ENCODE results near the gene FAM13B.

The FAM13B gene

DNA sequence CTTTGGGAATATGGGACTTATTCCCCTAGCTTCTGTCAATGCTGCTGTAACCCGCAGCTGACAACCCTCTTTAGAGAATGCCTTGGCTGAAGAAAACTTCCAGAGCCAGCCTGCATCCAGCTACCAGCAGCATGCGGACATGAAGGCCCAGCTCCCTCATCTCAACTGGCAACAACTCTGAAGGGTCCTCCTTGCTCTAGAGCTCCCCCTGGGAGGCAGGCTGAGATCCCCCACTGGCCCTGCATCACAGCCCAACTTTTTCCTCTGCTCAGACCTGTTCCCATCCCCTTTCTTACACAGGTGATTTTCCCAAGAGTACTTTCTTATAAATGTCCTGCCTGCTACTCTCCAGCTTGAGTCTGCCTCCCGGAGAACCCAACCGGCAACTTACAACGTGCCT lies 32.2 kb upstream of the FAM13B start:
- H3K79me2 ChIP-seq (ENCODE audit: insufficient read depth, low read length), result no peaks in the 10 kb centered on the region
- no peak overlapping the region for H3K4me3 ChIP-seq (ENCODE audit: insufficient read depth, low read length, poor library complexity, severe bottlenecking)
- TF ChIP-seq, protein P1, sequence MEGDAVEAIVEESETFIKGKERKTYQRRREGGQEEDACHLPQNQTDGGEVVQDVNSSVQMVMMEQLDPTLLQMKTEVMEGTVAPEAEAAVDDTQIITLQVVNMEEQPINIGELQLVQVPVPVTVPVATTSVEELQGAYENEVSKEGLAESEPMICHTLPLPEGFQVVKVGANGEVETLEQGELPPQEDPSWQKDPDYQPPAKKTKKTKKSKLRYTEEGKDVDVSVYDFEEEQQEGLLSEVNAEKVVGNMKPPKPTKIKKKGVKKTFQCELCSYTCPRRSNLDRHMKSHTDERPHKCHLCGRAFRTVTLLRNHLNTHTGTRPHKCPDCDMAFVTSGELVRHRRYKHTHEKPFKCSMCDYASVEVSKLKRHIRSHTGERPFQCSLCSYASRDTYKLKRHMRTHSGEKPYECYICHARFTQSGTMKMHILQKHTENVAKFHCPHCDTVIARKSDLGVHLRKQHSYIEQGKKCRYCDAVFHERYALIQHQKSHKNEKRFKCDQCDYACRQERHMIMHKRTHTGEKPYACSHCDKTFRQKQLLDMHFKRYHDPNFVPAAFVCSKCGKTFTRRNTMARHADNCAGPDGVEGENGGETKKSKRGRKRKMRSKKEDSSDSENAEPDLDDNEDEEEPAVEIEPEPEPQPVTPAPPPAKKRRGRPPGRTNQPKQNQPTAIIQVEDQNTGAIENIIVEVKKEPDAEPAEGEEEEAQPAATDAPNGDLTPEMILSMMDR (IDR thresholded peaks at IDR 0.05; ENCODE audit: insufficient read depth, low read length, poor library complexity, severe bottlenecking), result peak; percentile 42
- no peak for TF ChIP-seq EZH2phosphoT487 (conservative IDR thresholded peaks at IDR 0.05; ENCODE audit: low read length)
- H3F3A ChIP-seq (ENCODE audit: insufficient read depth), result no peaks in the 10 kb centered on the region
- H3K4me2 ChIP-seq (ENCODE audit: low read depth, low read length, poor library complexity, severe bottlenecking), result no peak overlapping the region
- no peaks in the 10 kb centered on the region for H3K9me2 ChIP-seq (replicated peaks; ENCODE audit: insufficient read depth, low read length)
- H3K36me3 ChIP-seq (ENCODE audit: low read length), result no peaks in the 10 kb centered on the region
- H3K9ac ChIP-seq (ENCODE audit: low read length), result no peak overlapping the region
- no peaks in the 10 kb centered on the region for H3K9me3 ChIP-seq (ENCODE audit: insufficient read depth, low read length)
- no peaks in the 10 kb centered on the region for H3K27me3 ChIP-seq (ENCODE audit: low read length)
- H4K20me1 ChIP-seq (ENCODE audit: low read depth, low read length), result no peaks in the 10 kb centered on the region
- H2AFZ ChIP-seq (ENCODE audit: low read depth, low read length, severe bottlenecking), result no peak overlapping the region
- H3K27ac ChIP-seq (ENCODE audit: low read depth, low read length), result no peak overlapping the region

DNA sequence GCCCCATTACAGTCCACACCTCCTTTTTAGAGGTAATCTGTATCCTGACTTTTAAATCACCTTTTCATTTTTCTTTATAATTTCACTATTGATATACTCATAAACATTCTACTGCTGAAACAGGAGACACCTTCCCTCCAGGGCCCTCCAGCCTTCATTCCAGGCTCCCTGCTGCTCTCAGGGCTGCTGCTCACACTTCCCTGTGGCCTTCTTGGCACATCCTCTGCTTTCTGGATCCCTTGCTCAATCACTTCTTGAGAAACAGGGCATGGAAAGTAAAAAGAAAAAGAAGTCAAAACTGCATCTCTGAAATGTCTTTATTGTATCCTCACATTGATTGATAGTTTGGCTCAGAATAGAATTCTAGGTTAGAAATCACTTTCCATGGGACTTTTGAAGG lies 31.6 kb upstream of the FAM13B start:
- no peak overlapping the region for H3K27ac ChIP-seq (ENCODE audit: low read depth, low read length)
- H3K36me3 ChIP-seq (ENCODE audit: low read length), result no peaks in the 10 kb centered on the region
- no peaks in the 10 kb centered on the region for H3K9me2 ChIP-seq (replicated peaks; ENCODE audit: insufficient read depth, low read length)
- H3K4me2 ChIP-seq (ENCODE audit: low read depth, low read length, poor library complexity, severe bottlenecking), result no peak overlapping the region
- H3K9ac ChIP-seq (ENCODE audit: low read length), result no peak overlapping the region
- no peaks in the 10 kb centered on the region for H3K27me3 ChIP-seq (ENCODE audit: low read length)
- no peaks in the 10 kb centered on the region for H3F3A ChIP-seq (ENCODE audit: insufficient read depth)
- no peak overlapping the region for H2AFZ ChIP-seq (ENCODE audit: low read depth, low read length, severe bottlenecking)
- no peaks in the 10 kb centered on the region for H3K79me2 ChIP-seq (ENCODE audit: insufficient read depth, low read length)
- TF ChIP-seq EZH2phosphoT487 (conservative IDR thresholded peaks at IDR 0.05; ENCODE audit: low read length), result no peak
- TF ChIP-seq, protein P1 (IDR thresholded peaks at IDR 0.05; ENCODE audit: insufficient read depth, low read length, poor library complexity, severe bottlenecking), result no peak
- no peaks in the 10 kb centered on the region for H4K20me1 ChIP-seq (ENCODE audit: low read depth, low read length)
- no peaks in the 10 kb centered on the region for H3K9me3 ChIP-seq (ENCODE audit: insufficient read depth, low read length)
- H3K4me3 ChIP-seq (ENCODE audit: insufficient read depth, low read length, poor library complexity, severe bottlenecking), result no peak overlapping the region

GRCh38 chr5:138054847-138055558 lies 22.1 kb upstream of the FAM13B start:
- no peak overlapping the region for H2AFZ ChIP-seq (ENCODE audit: low read depth, low read length, severe bottlenecking)
- no peak overlapping the region for H3K4me3 ChIP-seq (ENCODE audit: insufficient read depth, low read length, poor library complexity, severe bottlenecking)
- no peaks in the 10 kb centered on the region for H4K20me1 ChIP-seq (ENCODE audit: low read depth, low read length)
- TF ChIP-seq, protein P1 (IDR thresholded peaks at IDR 0.05; ENCODE audit: insufficient read depth, low read length, poor library complexity, severe bottlenecking), result no peak
- no peak for TF ChIP-seq EZH2phosphoT487 (conservative IDR thresholded peaks at IDR 0.05; ENCODE audit: low read length)
- H3K9ac ChIP-seq (ENCODE audit: low read length), result no peak overlapping the region
- H3K36me3 ChIP-seq (ENCODE audit: low read length), result no peaks in the 10 kb centered on the region
- no peaks in the 10 kb centered on the region for H3K9me2 ChIP-seq (replicated peaks; ENCODE audit: insufficient read depth, low read length)
- no peaks in the 10 kb centered on the region for H3K79me2 ChIP-seq (ENCODE audit: insufficient read depth, low read length)
- H3K27ac ChIP-seq (ENCODE audit: low read depth, low read length), result no peak overlapping the region
- H3K27me3 ChIP-seq (ENCODE audit: low read length), result no peaks in the 10 kb centered on the region
- no peaks in the 10 kb centered on the region for H3K9me3 ChIP-seq (ENCODE audit: insufficient read depth, low read length)
- H3K4me2 ChIP-seq (ENCODE audit: low read depth, low read length, poor library complexity, severe bottlenecking), result no peak overlapping the region
- H3F3A ChIP-seq (ENCODE audit: insufficient read depth), result no peaks in the 10 kb centered on the region

Data from SU-DHL-6 (cell line).